Inflammatory macrophage (primary cell): ENCODE measurements around the gene SMARCAL1.
A peak's percentile ranks its signal among the peaks of the same experiment; 100 is the strongest.
"Not testable (repeated sequence)": the region's sequence is repeated elsewhere in the genome, so short reads cannot be mapped to it uniquely, and the experiment has no call there.

Experiments
- DNase-seq, 2 donors: peaks; one replicate each; pipeline ENCODE4 v3.0.0-alpha.2; 2020 to 2022
- total RNA-seq, 18 experiments: gene quantifications; one replicate each; lab custom pipeline; 2026; ENCODE audit warnings: mixed read lengths in 6 of 18, inconsistent platforms in 2 of 18; lab: John Stamatoyannopoulos, UW

The SMARCAL1 gene
- 13.3 to 32.2 (median 22.6) reads per million in 18 experiments for total RNA-seq

- peak; percentile 99 for DNase-seq
Measured at GRCh38 chr2:216412022-216412999, at the start of gene SMARCAL1. SMARCAL1 (plus strand) TSS chr2:216412484; CDS start chr2:216414705, 2,221 bp downstream.

DNA sequence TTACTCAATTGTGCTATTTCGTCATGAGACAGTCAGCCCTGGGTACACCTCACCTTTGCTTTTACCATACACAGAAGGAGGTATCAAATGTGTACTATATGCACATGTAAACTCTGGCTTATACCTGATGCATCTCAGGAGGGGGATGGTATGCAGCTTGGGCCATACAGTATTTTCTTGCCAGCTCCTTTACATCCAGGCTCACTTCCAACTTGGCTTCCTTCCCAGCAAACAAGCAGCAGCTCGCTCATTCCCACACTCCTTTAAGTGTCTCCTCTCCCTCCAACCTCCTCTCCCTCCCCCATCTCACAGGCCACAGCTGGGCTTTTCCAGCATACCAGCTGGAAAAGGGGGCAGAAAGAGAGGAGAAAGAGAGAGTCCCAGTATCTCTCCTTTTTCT lies 49.6 kb upstream of the SMARCAL1 start:
- no peak for DNase-seq

- no peak for DNase-seq
Measured at GRCh38 chr2:216363221-216363620, 49.1 kb upstream of the SMARCAL1 start.

- DNase-seq, result no peak
Measured at GRCh38 chr2:216365518-216365917, 46.8 kb upstream of the SMARCAL1 start.

GRCh38 chr2:216366777-216367471 lies 45.4 kb upstream of the SMARCAL1 start:
- no peak for DNase-seq

GRCh38 chr2:216369821-216370220 lies 42.5 kb upstream of the SMARCAL1 start:
- DNase-seq, result no peak

DNA sequence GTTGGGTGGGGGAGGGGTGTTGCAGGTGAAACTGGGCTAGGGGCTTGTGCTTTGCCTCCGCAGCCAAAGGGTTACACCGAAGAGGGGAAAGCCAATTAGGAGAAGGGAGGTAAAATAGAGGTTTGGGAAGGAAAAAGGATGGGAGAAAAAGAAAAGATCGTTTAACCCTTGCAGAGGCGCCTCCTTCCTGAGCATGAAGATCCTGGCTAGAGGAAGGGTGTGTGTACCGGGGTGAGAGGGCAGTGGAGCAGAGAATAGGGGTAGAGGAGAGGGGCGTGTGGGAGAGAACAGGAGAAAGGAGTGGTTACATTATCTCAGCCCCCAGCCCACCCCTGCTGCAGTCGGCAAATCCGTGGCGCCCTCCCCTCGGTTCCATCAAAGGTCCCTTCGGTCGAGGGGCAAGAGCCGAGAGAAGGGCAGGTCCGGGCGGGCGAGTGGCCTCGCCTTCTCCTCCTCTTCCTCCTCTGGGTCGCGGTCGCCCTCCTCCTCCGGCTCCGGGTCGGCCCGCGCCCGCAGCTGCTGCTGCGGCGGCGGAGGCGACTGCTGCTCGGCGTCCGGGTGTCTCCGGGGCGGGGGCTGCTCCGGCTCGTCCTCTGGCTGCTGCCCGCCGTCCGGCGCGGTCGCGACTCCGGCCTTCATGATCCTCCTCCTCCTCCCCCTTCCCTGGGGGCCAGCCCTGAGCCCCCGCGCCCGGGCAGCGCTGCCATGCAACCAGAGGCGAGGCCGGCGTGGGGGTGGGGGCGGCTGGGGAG lies 41.1 kb upstream of the SMARCAL1 start:
- DNase-seq, result no peak

GRCh38 chr2:216371721-216372702 lies 40.3 kb upstream of the SMARCAL1 start, which contains the start of gene MARCHF4:
MARCHF4 (minus strand) TSS chr2:216372483; CDS start chr2:216370260, 2,223 bp downstream.
- peak; percentile 34 to 42 for DNase-seq

- DNase-seq, result no peak
Measured at GRCh38 chr2:216372761-216373291, 39.5 kb upstream of the SMARCAL1 start.

DNA sequence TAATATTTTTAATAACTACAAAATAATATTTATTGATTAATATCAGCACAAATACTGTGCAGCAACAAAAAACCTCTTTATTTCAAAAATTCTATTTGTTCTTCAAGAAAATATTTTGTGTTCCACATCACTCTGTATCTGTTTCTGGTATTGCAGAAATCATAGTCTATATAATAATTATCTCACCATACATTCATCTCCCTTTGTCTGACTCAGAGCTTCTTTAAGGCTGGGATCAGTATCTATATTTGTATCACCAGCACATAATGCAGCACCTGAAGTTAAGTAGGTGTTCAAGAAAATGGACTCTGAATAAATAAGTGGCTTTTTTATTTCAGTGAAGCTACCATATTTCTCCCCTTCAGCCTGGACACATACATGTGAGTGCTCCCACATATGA lies 38.4 kb upstream of the SMARCAL1 start:
- DNase-seq, result no peak

GRCh38 chr2:216375286-216375685 lies 37.0 kb upstream of the SMARCAL1 start:
- DNase-seq, result no peak

DNA sequence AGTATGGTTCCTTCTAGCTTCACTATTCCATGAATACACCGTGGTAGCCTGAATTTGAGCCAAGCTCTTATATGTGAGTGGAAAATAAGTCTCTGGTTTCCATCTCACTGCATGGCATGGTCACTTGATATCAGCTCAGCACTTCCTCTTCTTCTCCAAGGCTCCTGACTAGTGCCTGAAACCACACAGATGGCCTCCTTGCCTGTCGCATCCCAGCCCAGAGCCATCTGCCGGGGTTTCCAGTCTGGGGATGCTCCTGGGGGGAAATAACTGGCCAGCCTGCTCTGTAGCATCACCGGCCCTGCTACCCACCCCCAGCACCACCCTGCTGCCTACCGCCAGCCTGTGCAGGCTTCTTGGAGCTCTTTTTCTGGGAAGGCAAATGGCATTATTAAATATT lies 32.3 kb upstream of the SMARCAL1 start:
- peak in 1 of 2 donors; percentile 13 for DNase-seq

GRCh38 chr2:216384409-216384808 lies 27.9 kb upstream of the SMARCAL1 start:
- DNase-seq, result not testable (repeated sequence)

- peak; percentile 10 to 17 for DNase-seq
Measured at GRCh38 chr2:216385478-216385877, 26.8 kb upstream of the SMARCAL1 start.

GRCh38 chr2:216387262-216387661 lies 25.0 kb upstream of the SMARCAL1 start:
- DNase-seq, result no peak

- DNase-seq, result peak; percentile 11 to 19
Measured at GRCh38 chr2:216388046-216388884, 24.0 kb upstream of the SMARCAL1 start.

- peak; percentile 71 to 86 for DNase-seq
Measured at GRCh38 chr2:216389570-216389969, 22.7 kb upstream of the SMARCAL1 start.

GRCh38 chr2:216391401-216391800 lies 20.9 kb upstream of the SMARCAL1 start:
- no peak for DNase-seq

- peak; percentile 17 to 22 for DNase-seq
Measured at GRCh38 chr2:216392018-216392562, 20.2 kb upstream of the SMARCAL1 start.
